Measurements from ENCODE around the gene PTCD2. TPM values are rescaled to one million over a fixed set of nuclear protein-coding genes. Genes with fewer than 3 reads are reported as not detected.

Gene PTCD2
- total RNA-seq, 2 experiments from 2014 or later = 11.7 to 17.9 TPM

GRCh38 chr5:72272398-72272797, 47.8 kb upstream of the PTCD2 start:
- peaks cover 38% of the 10 kb centered on the region; the same call in 1 of the 2 replicates for H3K79me2 ChIP-seq (ENCODE audit: insufficient read depth, low read depth, low read length)
- BruUV-seq (replicated peaks) = no TSS peak
- no peak overlapping the region for H3K4me3 ChIP-seq (ENCODE audit: low read depth, low read length, poor library complexity, severe bottlenecking)
- POLR2A ChIA-PET = no interaction called here
- DNase-seq (ENCODE audit: low spot score) = no peak
- H3K9me2 ChIP-seq (ENCODE audit: insufficient read depth, low read length) = no peaks in the 10 kb centered on the region
- no peak overlapping the region for H3K4me2 ChIP-seq (ENCODE audit: low read length)
- H3K27ac ChIP-seq (ENCODE audit: low read depth, low read length, poor library complexity, severe bottlenecking) = no peak overlapping the region
- H2AFZ ChIP-seq (ENCODE audit: low read length) = no peak overlapping the region
- no peaks in the 10 kb centered on the region for H3K4me1 ChIP-seq (ENCODE audit: insufficient read depth, low read length, poor library complexity, severe bottlenecking)
- H3K9me3 ChIP-seq (ENCODE audit: low read length) = no peaks in the 10 kb centered on the region
- intact Hi-C loops (cut with micrococcal nuclease; ENCODE audit: unreplicated experiment) = no loop called here
- H3K36me3 ChIP-seq (ENCODE audit: insufficient read depth, low read length) = peaks cover 70% of the 10 kb centered on the region
- peaks cover 9% of the 10 kb centered on the region; the same call in 1 of the 2 replicates for H4K20me1 ChIP-seq (ENCODE audit: insufficient read depth, low read length)
- CTCF ChIA-PET (ENCODE audit: unreplicated experiment) = interaction anchor here (1.1 kb wide), 1 partner anchor 10 kb away, joined by 3 read pairs; no protein-coding TSS in a partner anchor
- TF ChIP-seq EZH2phosphoT487 (IDR thresholded peaks at IDR 0.05; ENCODE audit: borderline replicate concordance, low read depth, low read length) (no peak), CTCF (conservative IDR thresholded peaks at IDR 0.05; ENCODE audit: low read length) (no peak)

GRCh38 chr5:72273547-72273946, 46.6 kb upstream of the PTCD2 start:
- peaks cover 9% of the 10 kb centered on the region; the same call in 1 of the 2 replicates for H4K20me1 ChIP-seq (ENCODE audit: insufficient read depth, low read length)
- peaks cover 38% of the 10 kb centered on the region; the same call in 1 of the 2 replicates for H3K79me2 ChIP-seq (ENCODE audit: insufficient read depth, low read depth, low read length)
- H3K4me3 ChIP-seq (ENCODE audit: low read depth, low read length, poor library complexity, severe bottlenecking) = no peak overlapping the region
- TF ChIP-seq EZH2phosphoT487 (IDR thresholded peaks at IDR 0.05; ENCODE audit: borderline replicate concordance, low read depth, low read length) (no peak), CTCF (conservative IDR thresholded peaks at IDR 0.05; ENCODE audit: low read length) (no peak)
- no peaks in the 10 kb centered on the region for H3K9me3 ChIP-seq (ENCODE audit: low read length)
- CTCF ChIA-PET (ENCODE audit: unreplicated experiment) = interaction anchor here (1.1 kb wide), 1 partner anchor 8 kb away, joined by 3 read pairs; no protein-coding TSS in a partner anchor
- no TSS peak for BruUV-seq (replicated peaks)
- no peaks in the 10 kb centered on the region for H3K9me2 ChIP-seq (ENCODE audit: insufficient read depth, low read length)
- no peaks in the 10 kb centered on the region for H3K4me1 ChIP-seq (ENCODE audit: insufficient read depth, low read length, poor library complexity, severe bottlenecking)
- no peak overlapping the region for H2AFZ ChIP-seq (ENCODE audit: low read length)
- H3K4me2 ChIP-seq (ENCODE audit: low read length) = no peak overlapping the region
- no peak for DNase-seq (ENCODE audit: low spot score)
- no peak overlapping the region for H3K27ac ChIP-seq (ENCODE audit: low read depth, low read length, poor library complexity, severe bottlenecking)
- H3K36me3 ChIP-seq (ENCODE audit: insufficient read depth, low read length) = peaks cover 68% of the 10 kb centered on the region
- POLR2A ChIA-PET = interaction anchor here (0.6 kb wide), 1 partner anchor 22 kb away, joined by 3 read pairs; no protein-coding TSS in a partner anchor
- intact Hi-C loops (cut with micrococcal nuclease; ENCODE audit: unreplicated experiment) = no loop called here

- BruUV-seq (replicated peaks) = no TSS peak
- no peak for TF ChIP-seq CTCF (conservative IDR thresholded peaks at IDR 0.05; ENCODE audit: low read length)
- no peak for TF ChIP-seq EZH2phosphoT487 (IDR thresholded peaks at IDR 0.05; ENCODE audit: borderline replicate concordance, low read depth, low read length)
- H3K4me2 ChIP-seq (ENCODE audit: low read length) = no peak overlapping the region
- no peak for DNase-seq (ENCODE audit: low spot score)
- intact Hi-C loops (cut with micrococcal nuclease; ENCODE audit: unreplicated experiment) = no loop called here
- no peak overlapping the region for H3K4me3 ChIP-seq (ENCODE audit: low read depth, low read length, poor library complexity, severe bottlenecking)
- no peak overlapping the region for H3K27ac ChIP-seq (ENCODE audit: low read depth, low read length, poor library complexity, severe bottlenecking)
- ChIA-PET POLR2A (interaction anchor here (1.2 kb wide), 1 partner anchor 41 kb away, joined by 3 read pairs; no protein-coding TSS in a partner anchor), CTCF (ENCODE audit: unreplicated experiment) (no interaction called here)
- H3K36me3 ChIP-seq (ENCODE audit: insufficient read depth, low read length) = peaks cover 73% of the 10 kb centered on the region
- peaks cover 21% of the 10 kb centered on the region; the same call in 1 of the 2 replicates for H3K79me2 ChIP-seq (ENCODE audit: insufficient read depth, low read depth, low read length)
- H3K9me3 ChIP-seq (ENCODE audit: low read length) = no peaks in the 10 kb centered on the region
- no peaks in the 10 kb centered on the region for H3K9me2 ChIP-seq (ENCODE audit: insufficient read depth, low read length)
- no peak overlapping the region for H2AFZ ChIP-seq (ENCODE audit: low read length)
- no peaks in the 10 kb centered on the region; the same call in 1 of the 2 replicates for H4K20me1 ChIP-seq (ENCODE audit: insufficient read depth, low read length)
- H3K4me1 ChIP-seq (ENCODE audit: insufficient read depth, low read length, poor library complexity, severe bottlenecking) = no peaks in the 10 kb centered on the region
Measured at GRCh38 chr5:72276219-72276752, 43.9 kb upstream of the PTCD2 start.
